Lung (tissue), 12 donors: ENCODE data around the gene C20orf173. TPM values are rescaled to one million over a fixed set of nuclear protein-coding genes. Genes with fewer than 3 reads are reported as not detected.
"Not testable (repeated sequence)": the region's sequence is repeated elsewhere in the genome, so short reads cannot be mapped to it uniquely, and the experiment has no call there.

Experiments
- ATAC-seq: fragments of 200-7000 bp; cut with Tn5 transposase; one replicate; pipeline ENCODE4 v1.9.1; 2020; ENCODE audit warnings: moderate number of reproducible peaks; ENCODE audit not compliant: insufficient read depth, low FRiP score
- DNase-seq, 3 donors: peaks; one replicate each; pipeline ENCODE4 v3.0.0-alpha.2; 2013 to 2017
- H3K27ac ChIP-seq, 2 donors: one replicate each; pipeline ENCODE4 v1.5.1; 2013; ENCODE audit warnings: mild to moderate bottlenecking in 2 of 2, moderate library complexity in 2 of 2, control low read depth in 1 of 2, inconsistent platforms in 1 of 2, low read depth in 1 of 2, low read length in 1 of 2
- H3K27me3 ChIP-seq, 3 donors: one replicate each; pipeline ENCODE4 v1.5.1; 2013; ENCODE audit warnings: low read length in 2 of 3; ENCODE audit not compliant: control insufficient read depth in 3 of 3, insufficient read depth in 3 of 3
- H3K36me3 ChIP-seq, 4 donors: one replicate each; pipeline ENCODE4 v1.5.1; 2013; ENCODE audit warnings: low read length in 4 of 4, mild to moderate bottlenecking in 1 of 4, moderate library complexity in 1 of 4; ENCODE audit not compliant: control insufficient read depth in 4 of 4, insufficient read depth in 4 of 4
- H3K4me1 ChIP-seq, 5 donors: one replicate each; pipeline ENCODE4 v1.5.1; 2013; ENCODE audit warnings: low read length in 5 of 5, mild to moderate bottlenecking in 2 of 5, moderate library complexity in 1 of 5; ENCODE audit not compliant: control insufficient read depth in 5 of 5, insufficient read depth in 5 of 5
- H3K4me3 ChIP-seq: one replicate; pipeline ENCODE4 v1.5.1; 2013; ENCODE audit warnings: mild to moderate bottlenecking, control low read depth, moderate library complexity
- H3K9ac ChIP-seq, 2 donors: one replicate each; pipeline ENCODE4 v1.5.1; 2013; ENCODE audit warnings: low read length in 2 of 2, control low read depth in 1 of 2; ENCODE audit not compliant: insufficient read depth in 1 of 2
- H3K9me3 ChIP-seq, 4 donors: one replicate each; pipeline ENCODE4 v1.5.1; 2013; ENCODE audit warnings: low read length in 3 of 4, mild to moderate bottlenecking in 1 of 4, moderate library complexity in 1 of 4; ENCODE audit not compliant: control insufficient read depth in 4 of 4, insufficient read depth in 3 of 4
- CTCF ChIP-seq: IDR thresholded peaks from 2 replicates; pipeline ENCODE4 v1.5.1; 2012; ENCODE audit warnings: mild to moderate bottlenecking; ENCODE audit errors: control extremely low read depth, extremely low read depth
- WGBS, 2 donors: extraction: QIAGEN DNeasy Blood & Tissue Kit; methylation state at CpG; one replicate each; pipeline ENCODE4 v1.1.7; 2013; 5-methylcytosine and 5-hydroxymethylcytosine counted together
- polyA plus RNA-seq, 2 donors: library from polyadenylated mRNA; stranded (reverse); fragments of 200-250 nt; gene quantifications; one replicate each; pipeline ENCODE4 v1.2.1, GENCODE V29; 2013
- total RNA-seq, 2 donors: library from RNA; depleted of rRNA in 1 of 2; stranded (reverse); fragments of >200 nt in 1 of 2; gene quantifications; one replicate each; pipeline ENCODE4 v1.2.1, GENCODE V29; 2014 to 2021
- donor health status: control.
- donor health status: control.
- donor health status: Bipolar disorder and iron deficiency.
- donor health status: healthy.
- donor health status: DM: yes; HTN: yes; CAD: no.

C20orf173 gene
- total and polyA plus RNA-seq, 4 donors, result not detected

- WGBS, 2 donors, result 77 to 80% methylated on average over 6 of the region's 6 CpGs
- Histone ChIP-seq H3K27me3 (no peaks in the 10 kb centered on the region), H3K36me3 (no peaks in the 10 kb centered on the region), H3K4me1 (peaks cover 0 to 3% (median 0%) of the 10 kb centered on the region in 5 donors), H3K9ac (no peak overlapping the region), H3K4me3 (no peak overlapping the region), H3K27ac (no peak overlapping the region), H3K9me3 (peaks cover 0 to 2% (median 0%) of the 10 kb centered on the region in 4 donors)
- DNase-seq, result no peak
- no peak for ATAC-seq
- TF ChIP-seq CTCF, result no peak
Observed at GRCh38 chr20:35523298-35523888, 6.1 kb downstream of the C20orf173 start.

GRCh38 chr20:35518955-35519354 is 10.5 kb downstream of the C20orf173 start:
- H3K9ac ChIP-seq, result no peak overlapping the region
- WGBS, 2 donors, result 82 to 84% methylated on average over 9 of the region's 9 CpGs
- TF ChIP-seq CTCF, result no peak
- ATAC-seq, result no peak
- peaks cover 0 to 10% (median 0%) of the 10 kb centered on the region in 4 donors for H3K36me3 ChIP-seq
- no peak overlapping the region for H3K27ac ChIP-seq
- H3K9me3 ChIP-seq, result no peaks in the 10 kb centered on the region
- no peaks in the 10 kb centered on the region for H3K27me3 ChIP-seq
- peak in 2 of 3 donors; percentile 65 to 75 for DNase-seq
- no peak overlapping the region for H3K4me3 ChIP-seq
- peaks cover 0 to 8% (median 0%) of the 10 kb centered on the region in 5 donors for H3K4me1 ChIP-seq

- not testable (repeated sequence) for H3K27ac ChIP-seq, DNase-seq, ATAC-seq, H3K9ac ChIP-seq, H3K27me3 ChIP-seq, H3K9me3 ChIP-seq, H3K4me3 ChIP-seq, H3K4me1 ChIP-seq
- WGBS, 2 donors, result 92 to 93% methylated on average over 5 of the region's 5 CpGs
- H3K36me3 ChIP-seq, result peaks cover 0 to 10% (median 1%) of the 10 kb centered on the region in 4 donors
Observed at GRCh38 chr20:35517767-35518166, 11.7 kb downstream of the C20orf173 start.

- Histone ChIP-seq H3K9ac (no peak overlapping the region), H3K27ac (no peak overlapping the region), H3K27me3 (no peaks in the 10 kb centered on the region), H3K4me3 (no peak overlapping the region), H3K36me3 (peaks cover under 1 to 13% (median 4%) of the 10 kb centered on the region in 4 donors), H3K4me1 (peaks cover 0 to 8% (median 0%) of the 10 kb centered on the region in 5 donors), H3K9me3 (no peaks in the 10 kb centered on the region)
- WGBS, 2 donors, result 73 to 95% methylated on average over 1 of the region's 1 CpG
- DNase-seq, result no peak
- TF ChIP-seq CTCF, result no peak
- ATAC-seq, result no peak
Observed at GRCh38 chr20:35517125-35517524, 12.3 kb downstream of the C20orf173 start.
